HepG2 (cell line): ENCODE measurements around the gene TBC1D2B. TPM values are rescaled to one million over a fixed set of nuclear protein-coding genes. Genes with fewer than 3 reads are reported as not detected.
A peak's percentile ranks its signal among the peaks of the same experiment; 100 is the strongest.

Experiments used
- ATAC-seq: fragments of 200-7000 bp; cut with Tn5 transposase; 3 replicates; pipeline ENCODE4 v1.9.1; 2020; ENCODE audit warnings: mild to moderate bottlenecking, moderate library complexity
- BruUV-seq: library from RNA; stranded (reverse); fragments of 400-500 nt; replicated peaks from 2 replicates; lab custom pipeline; 2021; lab: Mats Ljungman, UMichigan
- CTCF ChIA-PET: fragments of 300-600 bp; formaldehyde crosslinking; extraction: SDS; loops from one replicate; lab custom pipeline; 2021; ENCODE audit warnings: low total read pairs, inconsistent platforms, low intra/inter-chr PET ratio; lab: Yijun Ruan, JAX
- POLR2A ChIA-PET: fragments of 350-600 bp; sonication (Branson Sonifier 250); formaldehyde crosslinking; loops from one replicate; lab custom pipeline; 2020; ENCODE audit warnings: antibody characterized with exemption, inconsistent platforms; lab: Yijun Ruan, JAX
- DNase-seq: peaks from one replicate; pipeline ENCODE4 v3.0.0-alpha.2; 2015; ENCODE audit warnings: low spot score
- FAIRE-seq: peaks from 3 replicates; lab custom pipeline; 2011; peaks lifted over from hg19 to GRCh38; lab: Jason Lieb, UNC
- H2AFZ ChIP-seq: one replicate; pipeline ENCODE4 v1.6.1; 2011; ENCODE audit warnings: low read length, inconsistent platforms
- H3K27ac ChIP-seq: fragments of 300-600 bp; 3 replicates; pipeline ENCODE4 v1.8.0; 2011; ENCODE audit warnings: mixed run types, mild to moderate bottlenecking, mixed read lengths, low read length, inconsistent platforms; ENCODE audit not compliant: insufficient read depth; ENCODE audit errors: extremely low read length
- H3K27me3 ChIP-seq, 2 experiments: fragments of 200-600 bp in 1 of 2; 2 replicates in 1 of 2; 3 replicates in 1 of 2; pipeline versions ENCODE4 v1.6.0 to v1.8.0; 2011; ENCODE audit warnings: low read length in 2 of 2, mild to moderate bottlenecking in 2 of 2, moderate library complexity in 2 of 2, inconsistent platforms in 1 of 2; ENCODE audit not compliant: insufficient read depth in 2 of 2, control insufficient read depth in 1 of 2
- H3K36me3 ChIP-seq, 2 experiments: fragments of 200-600 bp in 1 of 2; replicated peaks in 1 of 2; 2 replicates in 1 of 2; 3 replicates in 1 of 2; pipeline versions ENCODE4 v1.5.1 to v1.8.0; 2011; ENCODE audit warnings: low read length in 2 of 2, inconsistent platforms in 1 of 2; ENCODE audit not compliant: insufficient read depth in 2 of 2, control insufficient read depth in 1 of 2
- H3K4me1 ChIP-seq: 2 replicates; pipeline ENCODE4 v1.5.1; 2012; ENCODE audit warnings: low read length, inconsistent platforms; ENCODE audit not compliant: insufficient read depth
- H3K4me2 ChIP-seq: 2 replicates; pipeline ENCODE4 v1.6.0; 2011; ENCODE audit warnings: low read depth, low read length, inconsistent platforms
- H3K4me3 ChIP-seq, 3 experiments: fragments of 200-600 bp in 1 of 3; sonication (generic), shearing (Covaris generic) in 1 of 3; replicated peaks in 1 of 3; 2 replicates each; pipeline ENCODE4 v1.5.1; 2011 to 2016; ENCODE audit warnings: low read length in 3 of 3, inconsistent platforms in 2 of 3, low read depth in 2 of 3, mild to moderate bottlenecking in 2 of 3, control low read depth in 1 of 3, mixed read lengths in 1 of 3; ENCODE audit not compliant: insufficient read depth in 1 of 3
- H3K79me2 ChIP-seq: one replicate; pipeline ENCODE4 v1.6.1; 2011; ENCODE audit warnings: low read length, inconsistent platforms; ENCODE audit not compliant: insufficient read depth
- H3K9ac ChIP-seq: 2 replicates; pipeline ENCODE4 v1.6.0; 2011; ENCODE audit warnings: mild to moderate bottlenecking, low read depth, low read length, inconsistent platforms; ENCODE audit not compliant: insufficient read depth
- H3K9me3 ChIP-seq: 2 replicates; pipeline ENCODE4 v1.5.1; 2012; ENCODE audit warnings: mild to moderate bottlenecking, low read length
- H4K20me1 ChIP-seq: 2 replicates; pipeline ENCODE4 v1.6.0; 2011; ENCODE audit warnings: inconsistent platforms, mild to moderate bottlenecking, low read length, moderate library complexity; ENCODE audit not compliant: insufficient read depth
- HOXA5 ChIP-seq: sonication (generic); formaldehyde crosslinking; IDR thresholded peaks from 2 replicates; pipeline ENCODE4 v1.4.0; 2020; ENCODE audit warnings: missing genetic modification reagents
- NR2F1 ChIP-seq, 2 experiments: fragments of 450-650 bp in 1 of 2; formaldehyde crosslinking in 1 of 2; IDR thresholded peaks; 2 replicates each; pipeline versions ENCODE4 v1.5.0 to v1.6.1; 2016 to 2020; ENCODE audit warnings: mild to moderate bottlenecking in 1 of 2, missing compliant biosample characterization in 1 of 2, missing genetic modification reagents in 1 of 2, moderate library complexity in 1 of 2
- STAT6 ChIP-seq: sonication (generic); formaldehyde crosslinking; IDR thresholded peaks from 2 replicates; pipeline ENCODE4 v1.4.0; 2020; ENCODE audit warnings: missing genetic modification reagents, mild to moderate bottlenecking, borderline replicate concordance
- ZMYM4 ChIP-seq: sonication (generic); formaldehyde crosslinking; IDR thresholded peaks from 2 replicates; pipeline ENCODE4 v1.8.1; 2023; ENCODE audit warnings: mild to moderate bottlenecking, missing genetic modification reagents
- ZNF430 ChIP-seq: sonication (generic); formaldehyde crosslinking; IDR thresholded peaks from 2 replicates; pipeline ENCODE4 v1.9.0; 2021; ENCODE audit warnings: mild to moderate bottlenecking, missing genetic modification reagents
- WGBS: methylation state at CpG from one replicate; pipeline ENCODE4 v1.1.6; 2017; ENCODE audit warnings: low lambda C conversion rate; 5-methylcytosine and 5-hydroxymethylcytosine counted together
- in situ Hi-C: cut with HindIII; loops from 2 replicates; pipeline ENCODE4 v1.10.0; 2017; ENCODE audit warnings: low pct_unique_long_range_greater_than_20kb; ENCODE audit not compliant: extremely low pct_ligation_motif_present
- intact Hi-C: fragments of 100-400 bp; cut with micrococcal nuclease; formaldehyde crosslinking; loops from one replicate; pipeline ENCODE4 v1.10.0; 2022; ENCODE audit not compliant: unreplicated experiment
- polyA plus RNA-seq, 8 experiments: library from polyadenylated mRNA; depleted of rRNA in 3 of 8; stranded (reverse) in 7 of 8; unstranded in 1 of 8; fragments of >200 nt; fragmentation: Illumina TruSeq in 4 of 8; extraction: Trizol in 4 of 8; gene quantifications; 2 replicates each; pipeline versions ENCODE4 v1.2.1 to v1.2.3, GENCODE V29; 2011 to 2016; ENCODE audit warnings: low read depth in 4 of 8, missing spikeins in 1 of 8, mixed read lengths in 1 of 8; ENCODE audit not compliant: insufficient read depth in 1 of 8
- total RNA-seq, 5 experiments: library from RNA; depleted of rRNA; stranded (reverse); fragments of >200 nt; fragmentation: Illumina TruSeq; extraction: Trizol; gene quantifications; 2 replicates each; pipeline ENCODE4 v1.2.3, GENCODE V29; 2016; ENCODE audit warnings: low read depth in 1 of 5
- TF ChIP-seq, protein P1 (sequence below): sonication (generic); formaldehyde crosslinking; IDR thresholded peaks from 2 replicates; pipeline ENCODE4 v1.9.0; 2021; ENCODE audit warnings: missing genetic modification reagents, mild to moderate bottlenecking, borderline replicate concordance
- TF ChIP-seq, protein P2 (sequence below): IDR thresholded peaks from 2 replicates; pipeline ENCODE4 v1.6.1; 2018; ENCODE audit warnings: missing genetic modification reagents

Gene TBC1D2B
- total and polyA plus RNA-seq, 2 of the 13 experiments (the other 11 are each of a cell fraction or from before 2014, with no cell fraction given): 10.1 to 14.4 TPM

- peak overlapping the region; percentile 37 for H3K4me2 ChIP-seq
- peaks cover 61% of the 10 kb centered on the region for H3K79me2 ChIP-seq
- FAIRE-seq: no peak
- no peaks in the 10 kb centered on the region for H3K27me3 ChIP-seq
- TF ChIP-seq NR2F1 (CRISPR knock-in tag; IDR thresholded peaks at IDR 0.05) (no peak), ZNF430 (CRISPR knock-in tag) (0 out of 2 replicates have a peak, but pooled peaks have one; percentile 44)
- TF ChIP-seq, all 625 proteins: peak for 1
- Histone ChIP-seq H3K36me3 (no peaks in the 10 kb centered on the region), H4K20me1 (no peaks in the 10 kb centered on the region), H2AFZ (no peak overlapping the region), H3K9ac (peak overlapping the region; percentile 35), H3K27ac (peak overlapping the region; percentile 73), H3K4me3 (peak overlapping the region in 1 of 3 experiments; percentile 2; a peak in 1 of 6 replicates), H3K9me3 (no peaks in the 10 kb centered on the region), H3K4me1 (peaks cover 93% of the 10 kb centered on the region)
- DNase-seq (no peak), ATAC-seq (no peak)
- 60% methylated on average over 7 of the region's 7 CpGs for WGBS
- in situ Hi-C loops: no loop called here
- ChIA-PET POLR2A (interaction anchor here (1.0 to 1.7 kb wide), 4 partner anchors 9 to 31 kb away, joined by 3 to 8 read pairs (median 6); no protein-coding TSS in a partner anchor), CTCF (no interaction called here)
- no TSS peak for BruUV-seq
- intact Hi-C loops: loop anchor here (1.0 kb wide), 4 partner anchors 10 to 66 kb away; no protein-coding TSS in a partner anchor
Observed at GRCh38 chr15:78065973-78066946, 11.3 kb downstream of the TBC1D2B start.

DNA sequence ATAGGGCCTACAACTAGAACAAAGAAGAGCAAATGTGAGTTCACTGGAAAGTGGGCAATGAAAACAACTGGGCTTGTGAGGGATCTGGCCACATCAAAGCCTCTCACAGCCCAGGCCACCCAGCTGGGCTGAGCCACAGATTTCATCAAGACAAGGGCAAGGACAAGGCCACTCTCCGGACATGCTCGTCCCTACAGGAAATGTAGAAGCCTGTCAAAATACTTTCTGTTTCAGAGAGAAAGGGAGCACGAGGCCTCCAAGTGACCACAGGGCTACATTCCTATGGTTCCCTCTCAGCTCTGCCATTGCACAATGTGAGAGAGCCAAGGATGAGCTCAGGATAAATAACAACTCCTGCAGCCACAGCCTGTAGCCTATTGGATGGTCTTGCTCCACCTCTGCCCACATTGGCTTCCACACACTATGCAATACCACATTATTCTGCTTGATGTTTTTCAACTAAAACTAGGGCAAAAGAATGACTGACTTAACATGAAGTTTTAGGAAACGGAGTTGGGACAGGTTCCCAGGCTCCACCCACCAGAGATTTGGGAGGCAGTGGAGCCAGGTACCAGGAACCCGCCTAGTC lies 12.1 kb downstream of the TBC1D2B start:
- H3K36me3 ChIP-seq: no peaks in the 10 kb centered on the region
- H3K27me3 ChIP-seq: no peaks in the 10 kb centered on the region
- peaks cover 58% of the 10 kb centered on the region for H3K79me2 ChIP-seq
- in situ Hi-C loops: no loop called here
- no peak overlapping the region for H2AFZ ChIP-seq
- H3K27ac ChIP-seq: peak overlapping the region; percentile 73
- FAIRE-seq (peak; percentile 96), ATAC-seq (peak; percentile 96), DNase-seq (peak; percentile 99)
- H3K9me3 ChIP-seq: no peaks in the 10 kb centered on the region
- ChIA-PET POLR2A (interaction anchor here (0.8 to 1.7 kb wide), 5 partner anchors 9 to 30 kb away, joined by 3 to 8 read pairs (median 5); no protein-coding TSS in a partner anchor), CTCF (no interaction called here)
- no peaks in the 10 kb centered on the region for H4K20me1 ChIP-seq
- H3K4me3 ChIP-seq: peak overlapping the region in 1 of 3 experiments; percentile 2; a peak in 1 of 6 replicates
- peak overlapping the region; percentile 41 for H3K9ac ChIP-seq
- peak overlapping the region; percentile 46 for H3K4me2 ChIP-seq
- peaks cover 85% of the 10 kb centered on the region for H3K4me1 ChIP-seq
- no TSS peak for BruUV-seq
- WGBS: 12% methylated on average over 5 of the region's 5 CpGs
- intact Hi-C loops: loop anchor here (1.0 kb wide), 4 partner anchors 9 to 65 kb away; no protein-coding TSS in a partner anchor
- TF ChIP-seq ZMYM4 (CRISPR knock-in tag) (peak; percentile 93), HOXA5 (CRISPR knock-in tag) (peak; percentile 69; the same call in 1 of the 2 replicates), STAT6 (CRISPR knock-in tag) (peak; percentile 72; the same call in 1 of the 2 replicates)
- TF ChIP-seq, protein P1, sequence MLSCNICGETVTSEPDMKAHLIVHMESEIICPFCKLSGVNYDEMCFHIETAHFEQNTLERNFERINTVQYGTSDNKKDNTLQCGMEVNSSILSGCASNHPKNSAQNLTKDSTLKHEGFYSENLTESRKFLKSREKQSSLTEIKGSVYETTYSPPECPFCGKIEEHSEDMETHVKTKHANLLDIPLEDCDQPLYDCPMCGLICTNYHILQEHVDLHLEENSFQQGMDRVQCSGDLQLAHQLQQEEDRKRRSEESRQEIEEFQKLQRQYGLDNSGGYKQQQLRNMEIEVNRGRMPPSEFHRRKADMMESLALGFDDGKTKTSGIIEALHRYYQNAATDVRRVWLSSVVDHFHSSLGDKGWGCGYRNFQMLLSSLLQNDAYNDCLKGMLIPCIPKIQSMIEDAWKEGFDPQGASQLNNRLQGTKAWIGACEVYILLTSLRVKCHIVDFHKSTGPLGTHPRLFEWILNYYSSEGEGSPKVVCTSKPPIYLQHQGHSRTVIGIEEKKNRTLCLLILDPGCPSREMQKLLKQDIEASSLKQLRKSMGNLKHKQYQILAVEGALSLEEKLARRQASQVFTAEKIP (CRISPR knock-in tag): no peak
- TF ChIP-seq, protein P2, sequence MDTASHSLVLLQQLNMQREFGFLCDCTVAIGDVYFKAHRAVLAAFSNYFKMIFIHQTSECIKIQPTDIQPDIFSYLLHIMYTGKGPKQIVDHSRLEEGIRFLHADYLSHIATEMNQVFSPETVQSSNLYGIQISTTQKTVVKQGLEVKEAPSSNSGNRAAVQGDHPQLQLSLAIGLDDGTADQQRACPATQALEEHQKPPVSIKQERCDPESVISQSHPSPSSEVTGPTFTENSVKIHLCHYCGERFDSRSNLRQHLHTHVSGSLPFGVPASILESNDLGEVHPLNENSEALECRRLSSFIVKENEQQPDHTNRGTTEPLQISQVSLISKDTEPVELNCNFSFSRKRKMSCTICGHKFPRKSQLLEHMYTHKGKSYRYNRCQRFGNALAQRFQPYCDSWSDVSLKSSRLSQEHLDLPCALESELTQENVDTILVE (CRISPR knock-in tag): peak; percentile 94
